ENCODE data around the gene SPAST.
"Not testable (repeated sequence)": the region's sequence is repeated elsewhere in the genome, so short reads cannot be mapped to it uniquely, and the experiment has no call there.

Gene SPAST

GRCh38 chr2:32124660-32125059 lies 61.3 kb downstream of the SPAST start:
- DNase-seq (ENCODE audit: low read depth) = no peak

- DNase-seq (ENCODE audit: low read depth) = no peak
These were observed 65.3 kb downstream of the SPAST start for GRCh38 chr2:32128636-32129035.

GRCh38 chr2:32129086-32129485 lies 65.7 kb downstream of the SPAST start:
- no peak for DNase-seq (ENCODE audit: low read depth)

- no peak for DNase-seq (ENCODE audit: low read depth)
These were observed 72.1 kb downstream of the SPAST start for GRCh38 chr2:32135409-32135808.

- no peak for DNase-seq (ENCODE audit: low read depth)
These were observed 72.7 kb downstream of the SPAST start for GRCh38 chr2:32136097-32136496.

GRCh38 chr2:32151544-32151943 lies 88.2 kb downstream of the SPAST start:
- DNase-seq (ENCODE audit: low read depth) = not testable (repeated sequence)

GRCh38 chr2:32159678-32160077 lies 96.3 kb downstream of the SPAST start:
- DNase-seq (ENCODE audit: low read depth) = no peak

- no peak for DNase-seq (ENCODE audit: low read depth)
These were observed 97.9 kb downstream of the SPAST start for GRCh38 chr2:32161296-32161695.

- DNase-seq (ENCODE audit: low read depth) = not testable (repeated sequence)
These were observed 100.9 kb downstream of the SPAST start for GRCh38 chr2:32164254-32164653.

- not testable (repeated sequence) for DNase-seq (ENCODE audit: low read depth)
These were observed 101.6 kb downstream of the SPAST start for GRCh38 chr2:32165027-32165347.

- DNase-seq (ENCODE audit: low read depth) = no peak
These were observed 102.8 kb downstream of the SPAST start for GRCh38 chr2:32166115-32166574.

- DNase-seq (ENCODE audit: low read depth) = no peak
These were observed 105.2 kb downstream of the SPAST start for GRCh38 chr2:32168513-32168912.

- DNase-seq (ENCODE audit: low read depth) = no peak
These were observed 109.5 kb downstream of the SPAST start for GRCh38 chr2:32172870-32173269.

GRCh38 chr2:32182667-32183066 lies 119.3 kb downstream of the SPAST start:
- no peak for DNase-seq (ENCODE audit: low read depth)

GRCh38 chr2:32189011-32189410 lies 125.7 kb downstream of the SPAST start:
- DNase-seq (ENCODE audit: low read depth) = no peak

GRCh38 chr2:32192418-32192817 lies 129.1 kb downstream of the SPAST start:
- DNase-seq (ENCODE audit: low read depth) = no peak

- DNase-seq (ENCODE audit: low read depth) = no peak
These were observed 137.5 kb downstream of the SPAST start for GRCh38 chr2:32200814-32201213.

- DNase-seq (ENCODE audit: low read depth) = not testable (repeated sequence)
These were observed 140.1 kb downstream of the SPAST start for GRCh38 chr2:32203428-32203827.
